Inflammatory macrophage treated with lipopolysaccharide for 1 hour (primary cell): Measurements from ENCODE around the gene ZC3H14.
"Not testable (repeated sequence)": the region's sequence is repeated elsewhere in the genome, so short reads cannot be mapped to it uniquely, and the experiment has no call there.

ENCODE experiments used
- DNase-seq, 2 donors: peaks; one replicate each; pipeline ENCODE4 v3.0.0-alpha.2; 2020 to 2022

The ZC3H14 gene

GRCh38 chr14:88562831-88563686, at the start of gene ZC3H14:
Gene ZC3H14 (plus strand): TSS chr14:88563037. CDS start chr14:88563134, 97 bp downstream.
- peak; percentile 67 to 87 for DNase-seq

GRCh38 chr14:88515499-88516221, 47.2 kb upstream of the ZC3H14 start:
- DNase-seq, result no peak

GRCh38 chr14:88516861-88517357, 45.9 kb upstream of the ZC3H14 start:
- DNase-seq, result no peak

GRCh38 chr14:88518592-88519512, 44.0 kb upstream of the ZC3H14 start:
- no peak for DNase-seq

GRCh38 chr14:88519907-88520306, 42.9 kb upstream of the ZC3H14 start:
- no peak for DNase-seq

- DNase-seq, result no peak
Observed at GRCh38 chr14:88521818-88522217, 41.0 kb upstream of the ZC3H14 start.

GRCh38 chr14:88522393-88522792, 40.4 kb upstream of the ZC3H14 start:
- DNase-seq, result no peak

- not testable (repeated sequence) for DNase-seq
Observed at GRCh38 chr14:88529889-88530288, 32.9 kb upstream of the ZC3H14 start.

- no peak for DNase-seq
Observed at GRCh38 chr14:88533064-88533602, 29.7 kb upstream of the ZC3H14 start.

GRCh38 chr14:88535149-88535548, 27.7 kb upstream of the ZC3H14 start:
- peak; percentile 48 to 77 for DNase-seq

- no peak for DNase-seq
Observed at GRCh38 chr14:88535813-88536212, 27.0 kb upstream of the ZC3H14 start.

- DNase-seq, result no peak
Observed at GRCh38 chr14:88541324-88541723, 21.5 kb upstream of the ZC3H14 start.

GRCh38 chr14:88542857-88543795, 19.7 kb upstream of the ZC3H14 start:
- DNase-seq, result no peak

GRCh38 chr14:88545256-88545655, 17.6 kb upstream of the ZC3H14 start:
- no peak for DNase-seq

- no peak for DNase-seq
Observed at GRCh38 chr14:88546621-88547385, 16.0 kb upstream of the ZC3H14 start.

- no peak for DNase-seq
Observed at GRCh38 chr14:88547386-88547780, 15.5 kb upstream of the ZC3H14 start.

- DNase-seq, result no peak
Observed at GRCh38 chr14:88550078-88550477, 12.8 kb upstream of the ZC3H14 start.

GRCh38 chr14:88551094-88551870, 11.6 kb upstream of the ZC3H14 start:
- DNase-seq, result peak; percentile 56 to 86

- no peak for DNase-seq
Observed at GRCh38 chr14:88551980-88552431, 10.8 kb upstream of the ZC3H14 start.

GRCh38 chr14:88552876-88553275, 10.0 kb upstream of the ZC3H14 start:
- DNase-seq, result no peak
